SJCRH30 (cell line): ENCODE data around the gene QRFPR. TPM values are rescaled to one million over a fixed set of nuclear protein-coding genes. Genes with fewer than 3 reads are reported as not detected.
"Not testable (repeated sequence)": the region's sequence is repeated elsewhere in the genome, so short reads cannot be mapped to it uniquely, and the experiment has no call there.

Experiments
- DNase-seq, 2 experiments: peaks; one replicate each; pipeline ENCODE4 v3.0.0-alpha.2; 2015 to 2020
- H3K27ac ChIP-seq: fragments of 250-450 bp; sonication (Bioruptor Pico); 2 replicates; pipeline ENCODE4 v1.5.1; 2020; ENCODE audit warnings: mild to moderate bottlenecking, moderate library complexity
- H3K27me3 ChIP-seq: fragments of 250-450 bp; sonication (Bioruptor Pico); 2 replicates; pipeline ENCODE4 v1.5.1; 2020; ENCODE audit warnings: mild to moderate bottlenecking, moderate library complexity
- H3K36me3 ChIP-seq: fragments of 250-450 bp; sonication (Bioruptor Pico); 2 replicates; pipeline ENCODE4 v1.5.1; 2020; ENCODE audit warnings: mild to moderate bottlenecking, moderate library complexity
- H3K4me1 ChIP-seq: fragments of 250-450 bp; sonication (Bioruptor Pico); 2 replicates; pipeline ENCODE4 v1.5.1; 2020; ENCODE audit warnings: mild to moderate bottlenecking, moderate library complexity
- H3K4me3 ChIP-seq: fragments of 250-450 bp; sonication (Bioruptor Pico); 2 replicates; pipeline ENCODE4 v1.5.1; 2020; ENCODE audit warnings: mild to moderate bottlenecking, moderate library complexity
- H3K9me3 ChIP-seq: fragments of 250-450 bp; sonication (Bioruptor Pico); replicated peaks from 2 replicates; pipeline ENCODE4 v1.5.1; 2020; ENCODE audit warnings: mild to moderate bottlenecking, moderate library complexity
- total RNA-seq: library from RNA; depleted of rRNA; stranded (reverse); fragments of >200 nt; shearing (Covaris generic); gene quantifications from 2 replicates; pipeline ENCODE4 v1.2.3, GENCODE V29; 2014; rRNA removed

The QRFPR gene
- not detected in 2 replicates for total RNA-seq

DNA sequence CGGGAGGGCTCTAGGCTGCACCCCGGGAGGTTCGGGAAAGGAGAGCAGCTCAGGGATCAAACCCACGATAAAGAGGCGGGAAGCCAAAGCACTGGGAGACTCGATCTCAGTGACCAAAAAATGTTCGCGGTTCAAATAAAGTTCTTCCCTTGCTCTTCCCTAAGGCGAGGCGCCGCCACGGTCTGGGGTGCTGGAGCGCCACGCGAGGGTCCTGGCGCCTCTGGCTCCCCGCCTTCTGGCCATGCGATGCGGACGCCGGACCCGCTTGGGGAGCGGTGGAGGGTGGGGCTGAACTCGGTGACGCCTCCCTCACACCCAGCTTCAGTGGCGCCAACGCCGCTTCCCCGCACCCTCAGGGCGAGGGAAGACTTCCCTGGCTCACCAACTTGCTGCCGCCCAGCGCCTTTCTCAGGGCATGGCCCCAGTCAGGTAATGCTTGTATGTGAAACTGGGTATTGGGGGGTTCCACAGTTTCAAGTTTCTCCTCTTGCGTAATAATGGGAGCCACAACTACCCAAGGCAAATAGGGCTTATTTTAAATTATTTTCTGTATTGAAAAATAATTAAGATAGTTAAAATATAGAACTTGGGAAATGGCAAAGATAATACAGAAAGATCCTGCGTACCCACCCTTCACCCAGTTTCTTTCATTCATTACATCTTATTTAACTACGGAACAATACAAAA, at the start of gene QRFPR:
Gene QRFPR, minus strand, starts transcription at position 243 of the 687 bp plus-strand sequence. CDS start 371 bp downstream, outside the sequence.
- Histone ChIP-seq H3K4me3 (no peak within 1 kb of the TSS), H3K27me3 (no peaks in the 10 kb centered on the region), H3K27ac (no peak within 1 kb of the TSS), H3K4me1 (no peaks in the 10 kb centered on the region), H3K9me3 (no peaks in the 10 kb centered on the region), H3K36me3 (no peaks in the 10 kb centered on the region)
- no peak for DNase-seq

GRCh38 chr4:121428721-121429120, 47.9 kb upstream of the QRFPR start:
- Histone ChIP-seq H3K36me3 (no peaks in the 10 kb centered on the region), H3K27me3 (no peaks in the 10 kb centered on the region), H3K9me3 (no peaks in the 10 kb centered on the region), H3K4me3 (no peak overlapping the region), H3K27ac (no peak overlapping the region), H3K4me1 (no peaks in the 10 kb centered on the region)
- no peak for DNase-seq

GRCh38 chr4:121421594-121421993, 40.8 kb upstream of the QRFPR start:
- Histone ChIP-seq H3K27me3 (no peaks in the 10 kb centered on the region), H3K4me1 (no peaks in the 10 kb centered on the region), H3K9me3 (no peaks in the 10 kb centered on the region), H3K4me3 (no peak overlapping the region), H3K27ac (no peak overlapping the region), H3K36me3 (no peaks in the 10 kb centered on the region)
- DNase-seq: peak in 1 of 2 experiments; percentile 42

GRCh38 chr4:121411151-121411744, 30.4 kb upstream of the QRFPR start:
- no peak overlapping the region for H3K4me3 ChIP-seq
- no peaks in the 10 kb centered on the region for H3K9me3 ChIP-seq
- H3K36me3 ChIP-seq: no peaks in the 10 kb centered on the region
- peak in 1 of 2 experiments; percentile 5 for DNase-seq
- no peaks in the 10 kb centered on the region for H3K4me1 ChIP-seq
- H3K27me3 ChIP-seq: peaks cover 4% of the 10 kb centered on the region; the same call in 1 of the 2 replicates
- H3K27ac ChIP-seq: no peak overlapping the region

GRCh38 chr4:121408567-121408966, 27.7 kb upstream of the QRFPR start:
- not testable (repeated sequence) for H3K36me3 ChIP-seq, H3K4me1 ChIP-seq, DNase-seq, H3K27ac ChIP-seq, H3K9me3 ChIP-seq, H3K4me3 ChIP-seq, H3K27me3 ChIP-seq

DNA sequence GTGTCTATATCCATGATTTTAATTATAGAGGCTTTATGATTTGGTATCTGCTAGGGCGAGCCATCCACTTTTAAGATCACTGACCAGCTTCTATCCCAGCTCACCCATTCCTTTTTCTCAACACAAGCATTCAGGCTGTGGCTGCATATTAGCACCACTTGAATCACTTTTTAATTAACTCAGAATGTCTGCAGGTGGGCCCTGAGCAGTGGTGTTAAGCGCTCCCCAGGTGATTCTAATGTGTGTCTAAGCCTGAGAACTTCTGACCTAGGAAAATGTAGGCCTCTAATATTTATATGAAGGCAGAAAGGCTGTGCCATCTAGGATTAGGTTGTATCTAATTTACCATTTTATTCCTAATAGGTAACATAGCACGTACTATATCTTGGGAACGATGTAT, 19.8 kb upstream of the QRFPR start:
- no peaks in the 10 kb centered on the region for H3K9me3 ChIP-seq
- H3K27me3 ChIP-seq: no peaks in the 10 kb centered on the region
- no peaks in the 10 kb centered on the region for H3K4me1 ChIP-seq
- H3K27ac ChIP-seq: no peak overlapping the region
- H3K36me3 ChIP-seq: no peaks in the 10 kb centered on the region
- no peak overlapping the region for H3K4me3 ChIP-seq
- DNase-seq: no peak

- H3K27ac ChIP-seq: no peak overlapping the region
- no peaks in the 10 kb centered on the region for H3K27me3 ChIP-seq
- H3K36me3 ChIP-seq: no peaks in the 10 kb centered on the region
- no peak overlapping the region for H3K4me3 ChIP-seq
- no peak for DNase-seq
- no peaks in the 10 kb centered on the region for H3K4me1 ChIP-seq
- no peaks in the 10 kb centered on the region for H3K9me3 ChIP-seq
Measured at GRCh38 chr4:121397941-121398601, 17.3 kb upstream of the QRFPR start.

DNA sequence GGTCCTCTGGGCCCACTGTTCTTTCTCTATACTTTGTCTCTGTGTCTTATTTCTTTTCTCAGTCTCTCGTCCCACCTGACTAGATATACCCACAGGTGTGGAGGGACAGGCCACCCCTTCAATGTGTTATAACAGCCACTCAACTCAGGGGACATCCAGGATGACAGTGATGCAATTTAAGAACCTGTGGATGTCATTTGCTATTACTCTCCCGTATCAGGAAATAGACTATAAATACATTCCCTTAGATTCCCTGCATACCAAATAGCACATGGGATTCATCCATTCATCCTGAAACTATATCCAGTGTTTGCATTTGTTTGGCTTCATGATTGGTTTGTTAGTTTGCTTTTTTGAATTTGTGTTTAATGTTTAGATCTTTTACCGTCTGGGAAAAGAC, 16.6 kb upstream of the QRFPR start:
- Histone ChIP-seq H3K4me3 (no peak overlapping the region), H3K9me3 (no peaks in the 10 kb centered on the region), H3K36me3 (no peaks in the 10 kb centered on the region), H3K27me3 (no peaks in the 10 kb centered on the region), H3K4me1 (no peaks in the 10 kb centered on the region), H3K27ac (no peak overlapping the region)
- no peak for DNase-seq

DNA sequence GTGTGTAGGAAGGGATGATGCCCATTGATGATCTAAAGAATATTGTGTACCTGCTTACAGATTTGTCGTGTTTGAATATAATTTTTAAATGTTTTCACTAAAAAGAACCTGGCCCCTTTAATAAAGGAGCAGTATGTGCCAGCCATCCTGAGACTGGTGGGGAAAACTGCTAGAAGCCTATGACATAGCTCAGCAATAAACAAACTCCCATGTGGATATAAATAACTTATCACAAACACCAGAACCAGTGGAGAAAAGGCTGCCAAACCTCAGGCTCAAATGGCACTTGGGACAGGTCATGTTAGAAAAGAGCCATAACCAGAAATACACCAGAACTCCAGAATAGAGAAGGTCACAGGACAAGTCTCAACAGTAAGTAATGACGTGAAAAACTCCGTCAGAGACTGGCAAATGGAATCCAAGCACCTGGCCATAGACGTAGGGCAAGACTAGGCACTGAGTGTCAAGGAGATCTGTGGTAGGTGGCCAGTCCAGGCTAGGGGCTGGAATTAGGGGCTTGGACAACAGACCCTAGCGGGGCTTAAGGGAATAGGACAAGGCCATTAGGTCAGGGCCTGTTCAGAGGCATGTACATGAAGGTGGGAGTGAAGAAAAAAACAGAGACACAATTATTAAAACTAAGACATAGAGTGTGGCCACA, 11.7 kb upstream of the QRFPR start:
- Histone ChIP-seq H3K4me3 (no peak overlapping the region), H3K36me3 (no peaks in the 10 kb centered on the region), H3K9me3 (no peaks in the 10 kb centered on the region), H3K27ac (no peak overlapping the region), H3K4me1 (no peaks in the 10 kb centered on the region), H3K27me3 (no peaks in the 10 kb centered on the region)
- no peak for DNase-seq

- Histone ChIP-seq H3K4me3 (no peak overlapping the region), H3K27ac (no peak overlapping the region), H3K36me3 (no peaks in the 10 kb centered on the region), H3K4me1 (no peaks in the 10 kb centered on the region), H3K27me3 (no peaks in the 10 kb centered on the region), H3K9me3 (no peaks in the 10 kb centered on the region)
- DNase-seq: no peak
Measured at GRCh38 chr4:121390335-121390734, 9.5 kb upstream of the QRFPR start.

DNA sequence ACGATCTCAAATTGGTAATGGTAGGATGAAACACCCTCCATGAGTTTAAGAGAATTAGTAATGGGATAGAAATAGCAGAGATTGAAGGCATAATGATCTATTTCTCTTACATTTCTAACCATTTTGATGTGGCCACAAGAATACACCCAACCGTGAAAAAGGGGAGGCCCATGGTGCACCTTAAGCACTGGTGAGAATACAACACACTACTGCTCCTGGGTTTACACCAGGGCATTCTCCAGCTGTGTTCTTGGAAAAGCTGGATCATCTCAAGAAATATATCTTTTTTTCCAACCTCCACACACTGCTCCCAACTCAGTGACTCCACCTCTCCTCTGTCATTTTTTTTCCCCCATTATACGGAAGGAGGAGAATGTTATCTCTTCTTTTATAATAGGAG, 1.5 kb downstream of the QRFPR start:
- H3K27me3 ChIP-seq: no peaks in the 10 kb centered on the region
- H3K36me3 ChIP-seq: no peaks in the 10 kb centered on the region
- no peaks in the 10 kb centered on the region for H3K9me3 ChIP-seq
- no peak overlapping the region for H3K27ac ChIP-seq
- H3K4me3 ChIP-seq: no peak overlapping the region
- no peak for DNase-seq
- H3K4me1 ChIP-seq: no peaks in the 10 kb centered on the region

DNA sequence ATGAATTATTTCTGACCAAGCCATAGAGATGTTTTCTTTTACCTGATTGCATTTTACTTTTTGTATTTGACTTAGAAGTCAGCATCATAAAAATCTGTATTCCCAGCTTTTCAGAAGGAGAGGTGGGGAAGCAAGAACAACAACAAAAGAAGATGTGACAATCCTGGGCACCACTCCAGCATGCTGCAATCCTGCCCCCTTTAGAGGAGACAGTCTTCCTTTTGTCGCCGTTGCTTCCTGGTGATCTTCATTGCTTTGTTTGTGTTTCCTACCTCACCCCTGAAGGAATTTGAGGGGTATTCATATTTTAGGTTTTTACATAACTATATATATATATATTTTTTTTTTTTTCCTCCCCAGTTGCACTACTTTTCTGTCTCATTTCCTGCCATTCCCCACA, 3.7 kb downstream of the QRFPR start:
- H3K27ac ChIP-seq: no peak overlapping the region
- DNase-seq: no peak
- no peak overlapping the region for H3K4me3 ChIP-seq
- H3K4me1 ChIP-seq: no peaks in the 10 kb centered on the region
- no peaks in the 10 kb centered on the region for H3K27me3 ChIP-seq
- H3K9me3 ChIP-seq: no peaks in the 10 kb centered on the region
- no peaks in the 10 kb centered on the region for H3K36me3 ChIP-seq

GRCh38 chr4:121376556-121376955, 4.3 kb downstream of the QRFPR start:
- Histone ChIP-seq H3K27ac (no peak overlapping the region), H3K9me3 (no peaks in the 10 kb centered on the region), H3K4me1 (no peaks in the 10 kb centered on the region)

GRCh38 chr4:121376097-121376496, 4.7 kb downstream of the QRFPR start:
- H3K36me3 ChIP-seq: no peaks in the 10 kb centered on the region
- H3K4me3 ChIP-seq: no peak overlapping the region
- no peaks in the 10 kb centered on the region for H3K27me3 ChIP-seq
- DNase-seq: no peak
- no peaks in the 10 kb centered on the region for H3K9me3 ChIP-seq
- H3K4me1 ChIP-seq: no peaks in the 10 kb centered on the region
- H3K27ac ChIP-seq: no peak overlapping the region

More at GRCh38 chr4:121376556-121376955, 4.3 kb downstream of the QRFPR start:
- H3K27me3 ChIP-seq: no peaks in the 10 kb centered on the region
- H3K36me3 ChIP-seq: no peaks in the 10 kb centered on the region
- no peak overlapping the region for H3K4me3 ChIP-seq
- DNase-seq: no peak

GRCh38 chr4:121375262-121375661, 5.6 kb downstream of the QRFPR start:
- DNase-seq: no peak
- Histone ChIP-seq H3K27me3 (no peaks in the 10 kb centered on the region), H3K27ac (no peak overlapping the region), H3K4me1 (no peaks in the 10 kb centered on the region), H3K4me3 (no peak overlapping the region), H3K36me3 (no peaks in the 10 kb centered on the region), H3K9me3 (no peaks in the 10 kb centered on the region)
